B cell (primary cell): ENCODE results near the gene PRXL2B. TPM values are rescaled to one million over a fixed set of nuclear protein-coding genes. Genes with fewer than 3 reads are reported as not detected.
A peak's percentile ranks its signal among the peaks of the same experiment; 100 is the strongest.

Experiments used
- ATAC-seq: fragments of 200-7000 bp; cut with Tn5 transposase; one replicate; pipeline ENCODE4 v1.10.0; 2021; ENCODE audit warnings: low read depth, mild to moderate bottlenecking, moderate number of reproducible peaks, moderate library complexity
- CTCF ChIA-PET: fragments of 350-600 bp; sonication (Branson Sonifier 250); formaldehyde crosslinking; loops from one replicate; lab custom pipeline; 2021; ENCODE audit warnings: antibody characterized with exemption, inconsistent platforms; lab: Charles Lee
- POLR2A ChIA-PET: fragments of 350-600 bp; sonication (Branson Sonifier 250); formaldehyde crosslinking; loops from one replicate; lab custom pipeline; 2021; ENCODE audit warnings: antibody characterized with exemption; lab: Charles Lee
- DNase-seq: peaks from one replicate; pipeline ENCODE4 v3.0.0; 2013
- H2AFZ ChIP-seq: 2 replicates; pipeline ENCODE4 v1.6.1; 2012; ENCODE audit warnings: mild to moderate bottlenecking, low read depth, low read length; ENCODE audit not compliant: insufficient read depth, poor library complexity, severe bottlenecking
- H3K27ac ChIP-seq, 2 donors: 1 replicate in 1 of 2; 2 replicates in 1 of 2; pipeline ENCODE4 v1.5.1; 2012 to 2013; ENCODE audit warnings: low read length in 2 of 2, mild to moderate bottlenecking in 2 of 2, moderate library complexity in 1 of 2
- H3K27me3 ChIP-seq, 4 experiments: fragments of 200-600 bp in 1 of 4; sonication (generic) in 1 of 4; replicated peaks in 1 of 4; 1 replicate in 2 of 4; 2 replicates in 2 of 4; pipeline versions ENCODE4 v1.6.1 to v1.7.0; 2013 to 2016; ENCODE audit warnings: low read length in 3 of 4, mild to moderate bottlenecking in 2 of 4, mixed read lengths in 1 of 4, moderate library complexity in 1 of 4; ENCODE audit not compliant: insufficient read depth in 4 of 4, control insufficient read depth in 3 of 4; ENCODE audit errors: control extremely low read depth in 1 of 4
- H3K36me3 ChIP-seq, 2 experiments: replicated peaks in 1 of 2; 1 replicate in 1 of 2; 2 replicates in 1 of 2; pipeline versions ENCODE4 v1.6.1 to v1.7.1; 2013; ENCODE audit warnings: low read length in 1 of 2; ENCODE audit not compliant: insufficient read depth in 2 of 2, control insufficient read depth in 1 of 2; ENCODE audit errors: control extremely low read depth in 1 of 2, extremely low read depth in 1 of 2
- H3K4me1 ChIP-seq, 2 donors: fragments of 200-600 bp in 1 of 2; sonication (generic) in 1 of 2; 1 replicate in 1 of 2; 2 replicates in 1 of 2; pipeline versions ENCODE4 v1.5.1 to v1.6.1; 2013 to 2017; ENCODE audit warnings: low read length in 2 of 2; ENCODE audit not compliant: control insufficient read depth in 2 of 2, insufficient read depth in 2 of 2
- H3K4me2 ChIP-seq: replicated peaks from 2 replicates; pipeline ENCODE3; 2012; ENCODE audit warnings: mild to moderate bottlenecking, low read depth, low read length; ENCODE audit not compliant: poor library complexity, severe bottlenecking
- H3K4me3 ChIP-seq, 5 experiments: fragments of 200-600 bp in 1 of 5; sonication (generic) in 1 of 5; 1 replicate in 3 of 5; 2 replicates in 2 of 5; pipeline versions ENCODE4 v1.5.1 to v1.7.0; 2011 to 2016; ENCODE audit warnings: low read length in 4 of 5, mild to moderate bottlenecking in 4 of 5, low read depth in 2 of 5, control low read depth in 1 of 5, moderate library complexity in 1 of 5; ENCODE audit not compliant: insufficient read depth in 1 of 5; ENCODE audit errors: control extremely low read depth in 1 of 5, extremely low read depth in 1 of 5
- H3K79me2 ChIP-seq: fragments of 200-600 bp; sonication (generic); one replicate; pipeline ENCODE4 v1.6.0; 2016; ENCODE audit warnings: low read length; ENCODE audit not compliant: control insufficient read depth, insufficient read depth
- H3K9ac ChIP-seq: fragments of 200-600 bp; sonication (generic); 2 replicates; pipeline ENCODE4 v1.6.1; 2017; ENCODE audit warnings: mild to moderate bottlenecking, low read length, moderate library complexity
- H3K9me3 ChIP-seq, 3 donors: one replicate each; pipeline versions ENCODE4 v1.6.1 to v1.7.1; 2013; ENCODE audit warnings: low read length in 2 of 3; ENCODE audit not compliant: control insufficient read depth in 2 of 3, insufficient read depth in 1 of 3; ENCODE audit errors: control extremely low read depth in 1 of 3
- H4K20me1 ChIP-seq: 2 replicates; pipeline ENCODE4 v1.6.0; 2012; ENCODE audit warnings: mild to moderate bottlenecking, low read length; ENCODE audit not compliant: insufficient read depth, control insufficient read depth, poor library complexity, severe bottlenecking
- H3K27ac Mint-ChIP-seq: one replicate; pipeline ENCODE4 v1.8.0; 2021; ENCODE audit warnings: mixed read lengths
- H3K27me3 Mint-ChIP-seq: one replicate; pipeline ENCODE4 v1.8.0; 2021; ENCODE audit warnings: mixed read lengths
- H3K4me1 Mint-ChIP-seq: one replicate; pipeline ENCODE4 v1.8.0; 2021; ENCODE audit warnings: mixed read lengths
- H3K4me3 Mint-ChIP-seq: one replicate; pipeline ENCODE4 v1.8.0; 2021; ENCODE audit warnings: mixed read lengths
- H3K9me3 Mint-ChIP-seq: one replicate; pipeline ENCODE4 v1.8.0; 2022; ENCODE audit warnings: mixed read lengths; ENCODE audit not compliant: insufficient read depth
- WGBS: methylation state at CpG from one replicate; pipeline ENCODE4 v1.1.5; 2013; ENCODE audit warnings: missing lambda C conversion rate; ENCODE audit not compliant: insufficient coverage; 5-methylcytosine and 5-hydroxymethylcytosine counted together
- intact Hi-C: fragments of 100-400 bp; cut with micrococcal nuclease; formaldehyde crosslinking; loops from one replicate; pipeline ENCODE4 v1.10.0; 2022
- polyA plus RNA-seq: library from polyadenylated mRNA; depleted of rRNA; stranded (reverse); fragments of >200 nt; gene quantifications from 2 replicates; pipeline ENCODE4 v1.2.3, GENCODE V29; 2012
- total RNA-seq, 2 donors: library from RNA; stranded (reverse); fragments of 120-200 nt in 1 of 2; gene quantifications; 1 replicate in 1 of 2; 2 replicates in 1 of 2; pipeline versions ENCODE4 v1.2.3 to v1.2.4, GENCODE V29; 2013 to 2022
- TF ChIP-seq, protein P1 (sequence below): fragments of 200-600 bp; IDR thresholded peaks from one replicate; pipeline ENCODE4 v1.8.0; 2022; ENCODE audit warnings: antibody characterized with exemption, mild to moderate bottlenecking

Gene PRXL2B
- total and polyA plus RNA-seq, 2 donors (not counting 1 experiment from before 2014, with no cell fraction given): 13.0 to 27.0 TPM

DNA sequence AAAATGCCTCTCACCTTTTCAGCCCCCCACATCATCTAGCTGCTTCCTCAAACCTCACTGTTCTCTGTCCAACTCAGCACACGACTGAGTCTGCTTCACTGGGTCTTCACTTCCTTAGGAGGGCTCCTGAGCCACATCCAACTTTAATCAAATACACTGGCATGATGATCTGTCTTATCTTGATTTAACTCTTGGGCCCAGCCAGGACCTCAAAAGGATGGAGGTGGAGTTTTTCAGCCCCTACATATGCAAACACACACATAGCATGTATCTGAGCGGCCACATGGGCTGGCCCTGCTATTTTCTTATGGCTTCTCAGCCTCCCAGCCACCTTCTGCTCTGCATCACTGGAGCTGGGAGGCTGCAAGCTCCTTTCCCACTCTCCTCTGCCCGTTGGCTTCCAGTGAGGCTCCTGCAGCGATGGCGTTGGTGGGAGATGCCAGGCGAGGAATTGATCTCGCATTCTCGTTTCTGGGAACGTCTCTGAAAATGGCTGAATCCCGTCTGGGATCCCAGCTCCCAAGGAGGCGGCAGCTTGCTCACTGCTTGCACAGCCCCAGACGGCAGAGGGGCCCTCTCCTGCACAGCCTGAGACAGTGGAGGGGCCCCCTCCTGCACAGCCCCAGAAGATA, 1.8 kb upstream of the PRXL2B start:
- H4K20me1 ChIP-seq: no peaks in the 10 kb centered on the region
- DNase-seq (peak; percentile 69), ATAC-seq (no peak)
- ChIA-PET POLR2A (interaction anchor here (0.6 to 4.4 kb wide), 11 partner anchors 8 to 193 kb away, joined by 3 to 88 read pairs (median 5); partner anchors contain the start of genes MORN1, PANK4, RER1 and TNFRSF14), CTCF (interaction anchor here (0.7 to 3.9 kb wide), 13 partner anchors 8 to 390 kb away, joined by 3 to 55 read pairs (median 7); partner anchors contain the start of genes FAAP20, HES5, PANK4 and TNFRSF14)
- peak overlapping the region; percentile 92 for H3K4me2 ChIP-seq
- peaks cover 0 to 17% (median 3%) of the 10 kb centered on the region in 3 donors for H3K9me3 ChIP-seq
- peak overlapping the region; percentile 99 for H3K27ac Mint-ChIP-seq
- WGBS: 11% methylated on average over 12 of the region's 12 CpGs
- H3K4me1 Mint-ChIP-seq: peaks cover 52% of the 10 kb centered on the region
- peaks cover 12% of the 10 kb centered on the region for H3K79me2 ChIP-seq
- peaks cover 0 to 5% of the 10 kb centered on the region in 2 experiments for H3K36me3 ChIP-seq
- H2AFZ ChIP-seq: peak overlapping the region; percentile 43
- TF ChIP-seq, protein P1, sequence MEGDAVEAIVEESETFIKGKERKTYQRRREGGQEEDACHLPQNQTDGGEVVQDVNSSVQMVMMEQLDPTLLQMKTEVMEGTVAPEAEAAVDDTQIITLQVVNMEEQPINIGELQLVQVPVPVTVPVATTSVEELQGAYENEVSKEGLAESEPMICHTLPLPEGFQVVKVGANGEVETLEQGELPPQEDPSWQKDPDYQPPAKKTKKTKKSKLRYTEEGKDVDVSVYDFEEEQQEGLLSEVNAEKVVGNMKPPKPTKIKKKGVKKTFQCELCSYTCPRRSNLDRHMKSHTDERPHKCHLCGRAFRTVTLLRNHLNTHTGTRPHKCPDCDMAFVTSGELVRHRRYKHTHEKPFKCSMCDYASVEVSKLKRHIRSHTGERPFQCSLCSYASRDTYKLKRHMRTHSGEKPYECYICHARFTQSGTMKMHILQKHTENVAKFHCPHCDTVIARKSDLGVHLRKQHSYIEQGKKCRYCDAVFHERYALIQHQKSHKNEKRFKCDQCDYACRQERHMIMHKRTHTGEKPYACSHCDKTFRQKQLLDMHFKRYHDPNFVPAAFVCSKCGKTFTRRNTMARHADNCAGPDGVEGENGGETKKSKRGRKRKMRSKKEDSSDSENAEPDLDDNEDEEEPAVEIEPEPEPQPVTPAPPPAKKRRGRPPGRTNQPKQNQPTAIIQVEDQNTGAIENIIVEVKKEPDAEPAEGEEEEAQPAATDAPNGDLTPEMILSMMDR: no peak
- H3K4me3 Mint-ChIP-seq: peak overlapping the region; percentile 95
- no peaks in the 10 kb centered on the region for H3K27me3 Mint-ChIP-seq
- intact Hi-C loops: loop anchor here (1.0 kb wide), 5 partner anchors 29 to 173 kb away; partner anchors contain the start of genes PANK4, PEX10 and TNFRSF14
- H3K4me3 ChIP-seq: peak overlapping the region; percentile 30 to 78 (median 73)
- peak overlapping the region; percentile 98 to 99 for H3K27ac ChIP-seq
- no peaks in the 10 kb centered on the region for H3K27me3 ChIP-seq
- peaks cover 47 to 69% of the 10 kb centered on the region in 2 donors for H3K4me1 ChIP-seq
- H3K9me3 Mint-ChIP-seq: peaks cover 3% of the 10 kb centered on the region
- peak overlapping the region; percentile 87 for H3K9ac ChIP-seq
